ENCODE results near the gene DMC1. TPM values are rescaled to one million over a fixed set of nuclear protein-coding genes. Genes with fewer than 3 reads are reported as not detected.
A peak's percentile ranks its signal among the peaks of the same experiment; 100 is the strongest.

DMC1 gene
- total RNA-seq, 4 donors from 2014 or later, result 0.18 TPM; not detected in 3

DNA sequence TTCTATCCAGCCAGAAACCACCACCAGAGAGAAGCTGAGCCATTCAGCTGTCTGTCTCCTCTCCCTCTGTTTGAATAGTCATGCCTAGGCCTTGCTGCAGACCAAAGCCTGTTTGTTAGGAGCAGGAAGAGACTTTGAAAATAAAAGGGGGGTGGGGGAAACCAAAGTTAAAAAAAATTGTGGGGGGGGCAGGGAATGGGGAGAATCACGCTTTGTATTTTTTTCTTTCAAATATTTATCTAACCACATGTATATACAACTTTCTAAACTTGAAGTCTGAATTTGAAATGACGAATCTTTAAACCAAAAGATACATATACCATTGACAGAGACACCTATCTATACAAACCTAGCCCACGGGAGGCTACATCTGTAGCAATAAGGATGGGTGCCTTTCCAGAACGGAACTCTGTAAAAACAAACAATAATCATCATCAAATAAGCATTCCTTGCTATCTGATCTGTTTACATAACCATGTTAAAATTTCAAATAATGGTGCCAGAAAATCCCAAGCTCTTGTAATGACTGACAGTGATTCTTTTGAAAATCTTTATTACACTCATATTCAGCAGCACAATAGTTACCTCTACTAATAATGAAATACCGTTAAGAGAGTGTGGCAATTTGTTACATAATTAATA lies 78.2 kb downstream of the DMC1 start:
- intact Hi-C loops (cut with DNase I; ENCODE audit: low total_unique reads), result loop anchor here (10.0 kb wide), 1 partner anchor 193 kb away; the partner anchor contains the start of gene TOMM22
- DNase-seq (no peak), ATAC-seq (no peak)
- no peaks in the 10 kb centered on the region for H3K9me3 ChIP-seq
- H3K4me1 ChIP-seq, result peaks cover 9 to 11% of the 10 kb centered on the region in 2 donors
- peak overlapping the region in 1 of 4 donors; percentile 73 for H3K27ac ChIP-seq
- peaks cover 24 to 100% of the 10 kb centered on the region in 2 donors for H3K36me3 ChIP-seq
- H3K27me3 ChIP-seq, result no peaks in the 10 kb centered on the region
- in situ Hi-C loops (cut with MboI; ENCODE audit: low sequenced_read_pairs in 4 of 4), result no loop called here
- TF ChIP-seq CTCF (IDR thresholded peaks at IDR 0.05 in 4 of 5, conservative IDR thresholded peaks at IDR 0.05 in 1 of 5) (no peak), POLR2A (IDR thresholded peaks at IDR 0.05) (no peak)
- H3K4me3 ChIP-seq, result no peak overlapping the region

DNA sequence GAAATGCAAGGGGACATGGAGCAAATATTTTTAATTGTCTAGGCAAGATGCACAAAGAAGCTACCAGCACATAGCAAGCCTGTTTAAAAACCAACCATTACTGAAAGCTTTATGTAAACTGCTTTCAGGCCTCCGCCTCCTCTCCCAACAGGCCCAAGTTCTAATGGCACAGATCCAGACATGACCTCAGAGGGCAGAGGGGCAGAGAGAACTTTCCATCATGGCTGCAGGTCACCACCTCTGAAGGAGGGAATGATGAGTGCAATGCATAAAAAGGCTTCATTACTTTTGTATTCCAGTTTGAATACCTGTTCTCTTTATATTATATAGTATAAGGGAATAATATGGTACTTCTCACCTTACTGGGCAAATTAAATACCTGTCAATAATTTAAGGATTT lies 79.1 kb downstream of the DMC1 start:
- no peak overlapping the region for H3K4me3 ChIP-seq
- H3K27ac ChIP-seq, result peak overlapping the region; percentile 52 to 73 (median 58)
- H3K36me3 ChIP-seq, result peaks cover 18 to 100% of the 10 kb centered on the region in 2 donors
- no peaks in the 10 kb centered on the region for H3K27me3 ChIP-seq
- intact Hi-C loops (cut with DNase I; ENCODE audit: low total_unique reads) (loop anchor here (10.0 kb wide), 1 partner anchor 194 kb away; the partner anchor contains the start of gene TOMM22), in situ Hi-C loops (cut with MboI; ENCODE audit: low sequenced_read_pairs in 4 of 4) (no loop called here)
- DNase-seq (no peak), ATAC-seq (peak in 1 of 2 donors; percentile 64)
- TF ChIP-seq CTCF (IDR thresholded peaks at IDR 0.05 in 4 of 5, conservative IDR thresholded peaks at IDR 0.05 in 1 of 5) (no peak), POLR2A (IDR thresholded peaks at IDR 0.05) (no peak)
- H3K4me1 ChIP-seq, result peaks cover 9 to 11% of the 10 kb centered on the region in 2 donors
- no peaks in the 10 kb centered on the region for H3K9me3 ChIP-seq

- Histone ChIP-seq H3K36me3 (peaks cover 18 to 100% of the 10 kb centered on the region in 2 donors), H3K9me3 (no peaks in the 10 kb centered on the region), H3K4me1 (peaks cover 9 to 11% of the 10 kb centered on the region in 2 donors), H3K4me3 (no peak overlapping the region), H3K27me3 (no peaks in the 10 kb centered on the region), H3K27ac (peak overlapping the region; percentile 52 to 73 (median 58))
- intact Hi-C loops (cut with DNase I; ENCODE audit: low total_unique reads), result loop anchor here (10.0 kb wide), 1 partner anchor 194 kb away; the partner anchor contains the start of gene TOMM22
- DNase-seq (no peak), ATAC-seq (no peak)
- in situ Hi-C loops (cut with MboI; ENCODE audit: low sequenced_read_pairs in 4 of 4), result no loop called here
- TF ChIP-seq CTCF (IDR thresholded peaks at IDR 0.05 in 4 of 5, conservative IDR thresholded peaks at IDR 0.05 in 1 of 5) (no peak), POLR2A (IDR thresholded peaks at IDR 0.05) (no peak)
Measured at GRCh38 chr22:38490475-38490874, 79.5 kb downstream of the DMC1 start.

DNA sequence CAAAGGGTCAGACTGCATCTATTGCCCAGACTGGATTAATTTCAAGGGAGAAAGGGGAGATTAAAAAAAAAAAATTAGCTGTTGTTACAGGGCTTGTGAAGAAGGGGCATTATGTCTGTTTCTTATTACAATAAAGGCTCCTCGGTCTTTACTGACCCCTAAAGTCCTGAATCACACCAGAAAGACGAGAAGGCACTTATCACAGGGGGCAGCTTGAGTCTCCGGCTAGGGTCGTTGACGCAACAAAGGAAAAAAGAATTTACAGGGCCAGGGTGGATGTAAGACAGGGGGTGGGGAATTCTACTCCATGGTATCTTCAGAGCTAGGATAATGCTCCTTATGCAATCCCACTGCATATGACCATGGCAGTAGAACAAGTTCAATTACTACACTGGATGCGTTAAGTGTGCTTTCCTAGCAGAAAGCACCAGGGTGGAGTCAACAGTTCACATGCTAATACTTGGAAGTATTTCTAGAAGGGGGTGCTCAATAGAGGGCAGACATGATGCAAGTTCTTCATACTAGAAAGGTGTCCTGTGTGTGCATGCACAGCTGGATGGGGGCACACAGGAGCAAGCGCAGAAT lies 80.3 kb downstream of the DMC1 start:
- no peak overlapping the region for H3K4me3 ChIP-seq
- DNase-seq (no peak), ATAC-seq (no peak)
- no peaks in the 10 kb centered on the region for H3K27me3 ChIP-seq
- peak overlapping the region in 3 of 4 donors; percentile 55 to 73 (median 60) for H3K27ac ChIP-seq
- TF ChIP-seq CTCF (IDR thresholded peaks at IDR 0.05 in 4 of 5, conservative IDR thresholded peaks at IDR 0.05 in 1 of 5) (no peak), POLR2A (IDR thresholded peaks at IDR 0.05) (no peak)
- peaks cover 24 to 100% of the 10 kb centered on the region in 2 donors for H3K36me3 ChIP-seq
- peaks cover 9 to 11% of the 10 kb centered on the region in 2 donors for H3K4me1 ChIP-seq
- no peaks in the 10 kb centered on the region for H3K9me3 ChIP-seq
- in situ Hi-C loops (cut with MboI; ENCODE audit: low sequenced_read_pairs in 4 of 4), result no loop called here
- intact Hi-C loops (cut with DNase I; ENCODE audit: low total_unique reads), result loop anchor here (10.0 kb wide), 1 partner anchor 195 kb away; the partner anchor contains the start of gene TOMM22

All from gastrocnemius medialis (tissue), 4 donors.